Ovary (tissue), 9 donors: ENCODE data around the gene KLHL30. TPM values are rescaled to one million over a fixed set of nuclear protein-coding genes. Genes with fewer than 3 reads are reported as not detected.

Source experiments
- DNase-seq, 5 donors: peaks; one replicate each; pipeline ENCODE4 v3.0.0-alpha.2; 2019 to 2020
- H3K27ac ChIP-seq, 2 donors: fragments of 200-600 bp; one replicate each; pipeline versions ENCODE4 v1.5.1 to v1.8.0; 2019 to 2022
- H3K27me3 ChIP-seq: fragments of 200-600 bp; one replicate; pipeline ENCODE4 v1.8.0; 2022
- H3K36me3 ChIP-seq: fragments of 200-600 bp; sonication (generic); one replicate; pipeline ENCODE4 v1.5.1; 2019
- H3K4me1 ChIP-seq: one replicate; pipeline ENCODE4 v1.8.1; 2013; ENCODE audit warnings: mild to moderate bottlenecking, moderate library complexity; ENCODE audit not compliant: insufficient read depth
- H3K4me3 ChIP-seq: fragments of 200-600 bp; sonication (generic); one replicate; pipeline ENCODE4 v1.5.1; 2017
- H3K9me3 ChIP-seq, 2 donors: fragments of 200-600 bp in 1 of 2; sonication (generic) in 1 of 2; one replicate each; pipeline versions ENCODE4 v1.5.1 to v1.8.1; 2013 to 2019; ENCODE audit warnings: mild to moderate bottlenecking in 1 of 2, moderate library complexity in 1 of 2
- CTCF ChIP-seq, 3 donors: fragments of 450-650 bp in 2 of 3; fragments of 200-600 bp in 1 of 3; IDR thresholded peaks; one replicate each; pipeline versions ENCODE4 v1.5.1 to v1.8.0; 2016 to 2022; ENCODE audit warnings: antibody characterized with exemption in 3 of 3, mild to moderate bottlenecking in 1 of 3
- EP300 ChIP-seq: sonication (generic); formaldehyde crosslinking; IDR thresholded peaks from one replicate; pipeline ENCODE4 v1.6.1; 2017; ENCODE audit warnings: antibody characterized with exemption
- POLR2A ChIP-seq: fragments of 450-650 bp; IDR thresholded peaks from one replicate; pipeline ENCODE4 v1.6.1; 2017; ENCODE audit warnings: antibody characterized with exemption, mild to moderate bottlenecking, moderate library complexity
- WGBS, 3 donors: extraction: QIAGEN DNeasy Blood & Tissue Kit in 1 of 3; methylation state at CpG; one replicate each; pipeline versions ENCODE4 v1.1.5 to v1.1.7; 2013 to 2017; 5-methylcytosine and 5-hydroxymethylcytosine counted together
- intact Hi-C, 4 donors: fragments of 100-400 bp; cut with DNase I; formaldehyde crosslinking; loops; one replicate each; pipeline versions ENCODE4 v1.11.0 to v1.15.1; 2022 to 2023
- polyA plus RNA-seq, 2 donors: library from polyadenylated mRNA; stranded (reverse); fragments of 200-250 nt in 1 of 2; fragments of 350-450 nt in 1 of 2; fragmentation: Illumina TruSeq in 1 of 2; extraction: RNeasy Lipid Tissue Mini Kit (QIAGEN cat#74804) in 1 of 2; gene quantifications; one replicate each; pipeline ENCODE4 v1.2.3, GENCODE V29; 2013 to 2014
- total RNA-seq, 7 donors: library from RNA; depleted of rRNA in 2 of 7; stranded (reverse); fragments of >200 nt in 2 of 7; fragmentation: NEBNext Ultra II Directional in 3 of 7; extraction: Animal tissue kit (Norgen Biotek cat#: 25700) in 3 of 7; gene quantifications; one replicate each; pipeline versions ENCODE4 v1.1.0 to v1.2.4, GENCODE V29; 2016 to 2023
- donor health status: DM: no; HTN: no; CAD: no; lungs with moderate emphysema.
- donor health status: DM: no; HTN: no; CAD: no.
- donor health status: Bipolar disorder and iron deficiency.
- donor health status: DM: yes; HTN: yes; CAD: no.
- donor health status: DM: no; HTN: no; CAD: no.
- donor health status: DM: yes; HTN: yes; CAD: no.

The KLHL30 gene
- total and polyA plus RNA-seq, 9 donors = 0.08 to 0.74 (median 0.24) TPM; not detected in 1

GRCh38 chr2:238140721-238141540, 2.5 kb downstream of the KLHL30 start:
- no peaks in the 10 kb centered on the region for H3K9me3 ChIP-seq
- intact Hi-C loops = no loop called here
- no peaks in the 10 kb centered on the region for H3K4me1 ChIP-seq
- 93 to 94% (median 93%) methylated on average over 45 to 60 of the region's 60 CpGs for WGBS, 3 donors
- no peaks in the 10 kb centered on the region for H3K27me3 ChIP-seq
- no peak overlapping the region for H3K4me3 ChIP-seq
- no peak overlapping the region for H3K27ac ChIP-seq
- no peaks in the 10 kb centered on the region for H3K36me3 ChIP-seq
- TF ChIP-seq CTCF (IDR thresholded peaks at IDR 0.05) = no peak
- TF ChIP-seq POLR2A = no peak
- TF ChIP-seq EP300 = no peak
- DNase-seq = no peak

GRCh38 chr2:238141541-238142318, 3.3 kb downstream of the KLHL30 start:
- H3K27me3 ChIP-seq = no peaks in the 10 kb centered on the region
- TF ChIP-seq EP300 (no peak), POLR2A (no peak), CTCF (IDR thresholded peaks at IDR 0.05) (no peak)
- no peaks in the 10 kb centered on the region for H3K9me3 ChIP-seq
- DNase-seq = no peak
- no peaks in the 10 kb centered on the region for H3K4me1 ChIP-seq
- no peak overlapping the region for H3K4me3 ChIP-seq
- whole genome bisulfite sequencing, 3 donors = 82 to 88% (median 84%) methylated on average over 10 of the region's 10 CpGs
- H3K27ac ChIP-seq = no peak overlapping the region
- H3K36me3 ChIP-seq = no peaks in the 10 kb centered on the region
- intact Hi-C loops = no loop called here

GRCh38 chr2:238142382-238143205, 4.1 kb downstream of the KLHL30 start:
- H3K36me3 ChIP-seq = no peaks in the 10 kb centered on the region
- 56 to 73% (median 65%) methylated on average over 22 to 30 of the region's 30 CpGs for WGBS, 3 donors
- no peaks in the 10 kb centered on the region for H3K9me3 ChIP-seq
- H3K4me3 ChIP-seq = no peak overlapping the region
- no peak for DNase-seq
- H3K27ac ChIP-seq = no peak overlapping the region
- TF ChIP-seq EP300 (no peak), POLR2A (no peak), CTCF (IDR thresholded peaks at IDR 0.05) (no peak)
- no peaks in the 10 kb centered on the region for H3K4me1 ChIP-seq
- intact Hi-C loops = no loop called here
- H3K27me3 ChIP-seq = no peaks in the 10 kb centered on the region

- no peak for DNase-seq
- Histone ChIP-seq H3K27ac (no peak overlapping the region), H3K27me3 (no peaks in the 10 kb centered on the region), H3K4me1 (no peaks in the 10 kb centered on the region), H3K9me3 (no peaks in the 10 kb centered on the region), H3K4me3 (no peak overlapping the region), H3K36me3 (no peaks in the 10 kb centered on the region)
- intact Hi-C loops = no loop called here
- TF ChIP-seq CTCF (IDR thresholded peaks at IDR 0.05) (no peak), POLR2A (no peak), EP300 (no peak)
- WGBS, 3 donors = 54 to 76% (median 58%) methylated on average over 19 to 20 of the region's 20 CpGs
Measured at GRCh38 chr2:238143239-238143951, 4.9 kb downstream of the KLHL30 start.
